HTERT RPE-1 (cell line): ENCODE data around the gene IL7R.

Source experiments
- in situ Hi-C: fragments of 300-500 bp; cut with MboI; formaldehyde crosslinking; loops from 4 replicates; pipeline ENCODE4 v1.14.3; 2020; ENCODE audit warnings: low sequenced_read_pairs

Gene IL7R

DNA sequence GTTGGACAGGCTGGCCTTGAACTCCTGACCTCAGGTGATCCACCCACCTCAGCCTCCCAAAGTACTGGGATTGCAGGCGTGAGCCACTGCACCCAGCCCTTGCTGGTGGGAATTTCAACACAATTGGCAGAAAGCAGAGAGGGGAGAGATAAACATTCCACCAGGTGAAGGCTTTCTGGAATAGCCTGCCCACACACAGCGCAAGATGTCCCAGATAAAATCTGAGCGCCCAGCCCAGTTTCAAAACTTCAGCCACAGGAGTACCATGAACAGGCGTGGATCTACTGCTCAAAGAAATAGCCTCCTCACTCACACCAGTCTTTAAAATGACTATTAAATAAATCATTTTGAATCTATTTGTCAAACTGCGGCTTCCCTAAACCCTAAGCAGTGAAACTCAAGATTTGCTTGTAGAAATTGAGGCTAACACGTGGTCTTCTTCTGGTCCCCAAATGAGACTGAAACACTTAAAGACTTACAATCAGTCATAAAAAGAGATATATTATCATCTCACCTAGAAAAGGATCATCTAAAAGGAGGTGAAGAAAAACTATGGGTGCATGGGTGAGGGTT is 47.0 kb downstream of the IL7R start:
- in situ Hi-C loops = no loop called here

DNA sequence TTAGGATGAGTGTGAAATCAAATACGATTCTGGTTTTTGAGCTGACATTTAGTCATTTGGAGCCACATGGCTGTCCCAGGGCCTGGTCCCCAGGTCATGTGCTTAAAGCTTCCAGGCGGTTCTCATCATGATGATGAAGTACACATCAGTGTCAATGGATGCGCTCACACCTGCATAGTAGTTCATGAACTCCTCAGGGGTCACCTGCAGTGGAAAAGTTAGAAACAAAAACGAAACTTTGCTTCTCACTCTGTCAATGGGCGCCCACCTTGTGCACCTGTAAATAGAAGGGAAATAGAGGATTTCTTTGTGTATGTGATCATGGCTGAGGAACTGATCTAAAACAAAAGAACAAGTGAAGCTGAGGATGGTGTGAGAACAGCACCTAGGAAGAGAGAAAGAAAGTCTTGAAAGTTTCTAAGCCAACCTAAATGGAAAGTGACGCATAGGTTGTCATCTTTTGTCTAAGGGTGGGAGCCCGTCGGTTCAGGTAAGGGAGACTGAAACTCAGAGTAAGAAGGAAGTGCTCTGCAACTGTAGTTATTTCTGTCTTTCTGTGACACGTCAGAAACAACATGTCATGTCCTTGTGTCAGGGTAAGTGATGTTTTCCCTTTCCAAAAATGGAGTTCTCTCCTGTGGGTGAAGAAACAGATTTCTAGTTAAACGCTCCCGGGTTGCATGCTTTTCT is 47.9 kb downstream of the IL7R start:
- in situ Hi-C loops = no loop called here

DNA sequence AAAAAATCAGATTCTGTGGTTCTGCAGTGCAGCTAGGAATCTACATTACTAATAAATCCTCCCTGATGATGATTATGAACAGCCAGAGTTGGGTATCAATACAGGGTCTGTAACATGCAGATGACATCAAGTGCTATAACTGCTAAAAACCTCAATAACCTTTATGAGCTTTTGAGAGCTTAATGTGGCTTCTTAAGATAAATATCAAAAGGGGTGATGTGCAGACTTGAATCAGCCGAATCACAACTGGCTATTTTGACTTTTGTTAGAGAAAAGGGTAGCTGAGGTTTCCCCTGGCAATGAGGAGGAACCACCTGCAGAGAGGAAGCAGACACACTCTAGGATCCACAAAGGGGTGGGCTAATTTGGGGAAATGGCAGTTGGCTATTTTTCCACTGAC is 51.5 kb downstream of the IL7R start:
- in situ Hi-C loops = no loop called here

DNA sequence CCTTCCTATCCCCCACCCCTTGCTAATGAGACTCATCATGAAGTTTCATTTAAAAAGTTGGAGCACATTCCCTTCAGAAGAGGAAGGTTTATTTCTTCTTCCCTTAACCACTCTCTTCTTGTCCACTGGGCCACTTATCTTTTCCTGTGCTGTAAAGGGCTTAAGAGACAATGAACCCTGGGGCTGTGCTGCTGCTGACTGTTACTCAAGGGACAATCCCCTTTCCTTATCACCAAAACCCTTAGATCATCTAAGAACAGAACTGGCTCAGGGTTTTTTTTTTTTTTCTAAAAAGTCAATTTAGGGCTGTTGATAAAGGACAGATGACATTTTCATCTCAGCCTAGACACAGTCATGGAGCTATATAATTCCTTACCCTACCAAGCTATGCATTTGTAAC is 52.1 kb downstream of the IL7R start:
- in situ Hi-C loops = no loop called here

DNA sequence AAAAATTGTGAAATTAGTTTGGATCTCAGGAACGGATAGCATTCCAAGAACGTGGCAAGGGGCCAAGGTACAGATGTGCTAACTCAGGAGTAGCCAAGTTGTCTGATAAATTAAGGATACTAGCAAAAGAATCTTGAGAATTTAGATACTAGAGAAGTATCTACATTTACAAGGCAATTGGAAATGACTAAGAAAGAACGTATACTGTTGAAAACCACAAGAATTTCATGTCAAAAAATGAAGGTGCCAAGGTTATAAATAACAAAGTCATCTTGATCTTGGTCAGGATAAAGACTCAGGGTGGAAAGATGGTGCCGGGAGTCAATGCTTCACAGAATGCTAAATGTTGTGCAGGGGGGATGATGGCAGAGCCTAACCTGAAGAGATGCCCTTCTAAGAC is 62.5 kb downstream of the IL7R start:
- in situ Hi-C loops = no loop called here

DNA sequence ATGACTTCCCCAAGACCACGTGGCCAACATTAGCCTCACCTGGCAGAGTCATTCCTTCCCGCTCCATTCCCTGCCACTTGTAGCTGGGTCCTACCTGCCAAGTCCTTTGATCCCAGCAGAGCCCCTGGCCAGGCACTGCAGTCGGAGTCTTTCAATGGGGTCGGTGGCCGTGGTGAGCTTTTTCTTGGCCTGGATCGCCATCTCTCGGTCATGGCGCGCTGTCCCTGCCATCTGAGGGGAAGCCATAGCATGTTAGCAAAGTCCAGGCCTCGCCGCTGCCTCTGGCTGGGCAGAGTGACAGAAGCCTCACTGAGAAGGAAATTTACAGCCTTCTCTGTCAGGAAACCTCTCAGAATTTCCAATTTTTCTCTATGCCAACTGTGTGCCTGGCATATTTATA is 64.2 kb downstream of the IL7R start:
- in situ Hi-C loops = no loop called here

DNA sequence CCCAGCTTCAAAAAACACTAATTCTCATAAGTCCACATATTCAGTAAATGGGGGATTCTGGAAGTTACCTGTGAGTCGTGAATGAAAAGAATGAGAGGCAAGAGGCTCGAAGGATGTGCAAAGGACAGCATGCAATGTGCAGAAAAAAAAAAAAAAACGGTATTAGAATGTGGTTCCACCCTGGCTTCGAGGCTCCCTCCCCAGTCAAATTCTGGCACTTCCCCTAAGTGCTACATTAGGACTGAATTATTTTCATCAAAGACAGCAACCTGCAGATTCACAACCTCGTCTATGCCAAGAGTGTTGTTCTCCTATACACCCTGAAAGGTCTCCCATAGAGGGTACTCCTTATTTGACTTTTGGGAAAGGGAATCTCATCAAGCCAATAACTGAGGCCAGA is 65.2 kb downstream of the IL7R start:
- in situ Hi-C loops = no loop called here

DNA sequence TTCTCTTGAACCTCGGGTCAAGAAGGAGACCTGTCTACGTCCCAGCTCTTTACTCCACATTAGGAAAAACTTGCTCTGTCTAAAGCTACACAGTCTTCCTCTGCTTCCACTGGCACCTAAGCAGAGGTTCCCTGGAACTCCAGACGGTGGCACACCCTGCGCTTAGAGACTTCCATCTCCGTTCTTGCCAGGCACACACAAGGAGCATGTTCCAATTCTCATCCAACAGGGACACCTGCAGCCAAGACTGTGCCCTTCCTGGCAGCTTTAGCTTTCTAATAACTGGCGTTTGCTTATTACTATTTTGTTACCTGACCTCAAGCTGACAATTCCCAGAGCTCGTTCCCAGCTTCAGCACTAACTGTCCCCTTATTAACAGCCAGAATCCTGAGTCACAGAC is 65.8 kb downstream of the IL7R start:
- in situ Hi-C loops = no loop called here

DNA sequence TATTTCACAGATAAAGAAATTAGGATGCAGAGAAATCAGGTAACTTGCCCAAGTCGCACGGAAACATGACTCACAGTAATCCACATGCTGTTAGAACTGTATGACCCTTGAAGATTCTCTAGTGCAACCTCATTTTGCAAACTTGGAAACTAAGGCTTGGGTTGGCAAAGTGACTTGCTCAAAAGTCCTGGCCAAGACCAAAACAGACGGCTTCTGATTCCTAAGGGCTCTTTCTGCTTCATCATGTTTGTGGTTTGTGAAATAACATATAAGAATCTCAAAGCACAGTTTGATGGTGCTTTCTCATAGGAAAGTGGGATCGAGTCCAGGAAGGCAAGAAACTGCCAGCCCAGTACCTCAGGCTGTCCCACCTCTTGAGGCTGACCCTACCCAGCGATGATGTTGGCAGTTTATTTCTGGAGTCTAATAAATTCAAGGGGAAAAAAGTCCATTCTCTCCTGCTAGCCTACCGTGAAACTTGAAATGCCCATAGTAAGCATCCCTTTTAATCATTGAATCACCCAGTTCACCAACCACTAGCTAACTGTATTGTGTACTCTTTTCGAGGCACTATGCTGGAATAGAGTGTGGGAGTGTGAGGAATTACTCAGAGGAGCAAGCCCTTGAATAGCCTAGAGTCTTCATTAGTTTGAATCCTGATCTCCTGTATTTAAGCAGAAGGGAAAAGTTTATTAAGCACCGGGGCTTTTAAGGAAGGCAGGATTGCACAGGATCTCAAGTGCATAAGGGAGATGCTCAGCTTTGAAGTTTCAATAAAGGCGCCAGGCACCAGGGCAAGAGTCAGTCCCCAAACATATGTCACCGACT is 67.6 kb downstream of the IL7R start:
- in situ Hi-C loops = no loop called here

DNA sequence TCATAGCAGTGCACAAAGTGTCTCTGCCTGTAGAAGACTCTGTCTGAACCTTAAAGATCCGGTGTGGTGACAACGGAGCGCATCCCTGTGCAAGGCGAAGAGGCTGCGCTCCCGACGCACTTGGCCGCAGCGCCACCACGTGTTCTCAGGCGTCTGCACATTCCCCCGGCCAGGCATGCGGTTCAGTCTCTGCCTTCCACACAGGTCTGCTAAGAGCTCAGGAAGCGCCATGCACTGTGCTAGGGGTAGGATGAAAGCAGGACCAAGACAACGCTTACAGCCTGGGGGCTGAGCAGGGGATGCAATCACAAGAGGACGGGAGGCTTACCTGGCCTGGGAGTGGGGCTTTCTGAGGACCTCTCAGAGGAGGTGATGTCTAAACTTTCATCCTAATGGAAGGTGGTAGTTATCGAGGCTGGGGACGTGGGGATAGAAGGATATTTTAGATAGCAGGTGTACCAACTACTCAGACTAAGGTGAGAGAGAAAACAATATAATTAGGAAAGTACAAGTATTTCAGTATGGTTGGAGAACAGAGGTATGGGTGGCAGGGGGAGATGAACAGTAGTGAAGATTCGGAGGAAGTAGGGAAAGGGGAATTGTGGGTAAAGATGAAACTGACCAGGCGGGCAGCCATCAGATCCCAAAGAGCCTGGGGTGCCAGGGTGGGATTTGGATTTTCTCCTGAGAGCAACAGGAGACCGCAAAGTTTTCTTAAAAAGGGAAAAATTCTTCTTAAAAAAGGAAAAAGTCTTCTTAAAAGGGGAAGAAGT is 68.4 kb downstream of the IL7R start:
- in situ Hi-C loops = no loop called here

DNA sequence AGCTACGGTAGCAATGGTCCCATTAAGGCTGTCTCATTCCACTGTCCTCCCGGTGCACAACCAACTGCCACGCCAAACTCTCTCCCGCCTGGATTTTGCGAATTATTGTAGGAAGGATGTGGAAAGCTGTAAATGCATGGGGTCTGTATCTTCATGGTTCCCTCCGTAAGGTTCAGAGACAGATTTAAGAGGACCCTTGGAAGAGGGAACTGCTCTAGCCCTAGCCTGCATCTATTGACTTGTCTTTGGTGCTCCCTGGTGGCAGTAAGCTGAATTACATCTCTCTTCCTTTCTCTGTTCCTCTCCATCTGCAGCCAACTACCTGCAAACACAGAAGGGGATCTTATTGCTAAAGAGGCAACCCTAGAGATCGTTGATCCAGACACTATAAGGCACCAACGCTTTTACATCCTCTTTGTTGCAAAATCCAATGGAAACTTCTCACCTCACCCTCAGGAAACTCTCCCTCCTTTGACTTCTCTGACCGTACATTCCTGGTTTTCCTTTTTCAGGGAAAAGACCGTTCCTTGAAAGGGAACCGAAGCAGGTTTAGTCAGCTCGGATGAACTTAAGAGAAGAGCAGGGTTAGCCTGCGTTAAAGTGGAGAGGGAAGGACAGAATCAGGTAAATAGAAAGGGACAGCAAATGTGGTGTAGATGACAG is 69.8 kb downstream of the IL7R start:
- in situ Hi-C loops = no loop called here
